PC-9 (cell line): ENCODE measurements around the gene FAM131A.

Experiments used
- CTCF ChIP-seq: fragments of 200-600 bp; sonication (generic); conservative IDR thresholded peaks from 2 replicates; pipeline ENCODE4 v1.6.1; 2017; ENCODE audit warnings: mixed run types, antibody characterized with exemption, mild to moderate bottlenecking, moderate library complexity
- EZH2 ChIP-seq: fragments of 200-600 bp; sonication (generic); IDR thresholded peaks from 2 replicates; pipeline ENCODE4 v1.8.0; 2017; ENCODE audit warnings: antibody characterized with exemption, low read depth

- TF ChIP-seq CTCF (no peak), EZH2 (no peak)
These were observed 20.1 kb downstream of the FAM131A start for GRCh38 chr3:184357248-184358123.
